Panc1 (cell line): ENCODE data around the gene TGM1.

Experiments used
- CTCF ChIP-seq: fragments of 450-650 bp; IDR thresholded peaks from 2 replicates; pipeline ENCODE4 v1.5.1; 2017; ENCODE audit warnings: mild to moderate bottlenecking
- POLR2AphosphoS5 ChIP-seq: IDR thresholded peaks from 2 replicates; pipeline ENCODE4 v1.6.1; 2012; ENCODE audit warnings: mild to moderate bottlenecking, low read depth, low read length, moderate library complexity

- TF ChIP-seq CTCF (no peak), POLR2AphosphoS5 (no peak)
Observed at GRCh38 chr14:24243336-24243836, 19.6 kb downstream of the TGM1 start.
